ENCODE results near the gene THNSL1.

THNSL1 gene

GRCh38 chr10:25048450-25048849, 32.0 kb downstream of the THNSL1 start:
- in situ Hi-C loops (cut with HindIII; ENCODE audit: low sequenced_read_pairs), result no loop called here
- TF ChIP-seq, protein P1, sequence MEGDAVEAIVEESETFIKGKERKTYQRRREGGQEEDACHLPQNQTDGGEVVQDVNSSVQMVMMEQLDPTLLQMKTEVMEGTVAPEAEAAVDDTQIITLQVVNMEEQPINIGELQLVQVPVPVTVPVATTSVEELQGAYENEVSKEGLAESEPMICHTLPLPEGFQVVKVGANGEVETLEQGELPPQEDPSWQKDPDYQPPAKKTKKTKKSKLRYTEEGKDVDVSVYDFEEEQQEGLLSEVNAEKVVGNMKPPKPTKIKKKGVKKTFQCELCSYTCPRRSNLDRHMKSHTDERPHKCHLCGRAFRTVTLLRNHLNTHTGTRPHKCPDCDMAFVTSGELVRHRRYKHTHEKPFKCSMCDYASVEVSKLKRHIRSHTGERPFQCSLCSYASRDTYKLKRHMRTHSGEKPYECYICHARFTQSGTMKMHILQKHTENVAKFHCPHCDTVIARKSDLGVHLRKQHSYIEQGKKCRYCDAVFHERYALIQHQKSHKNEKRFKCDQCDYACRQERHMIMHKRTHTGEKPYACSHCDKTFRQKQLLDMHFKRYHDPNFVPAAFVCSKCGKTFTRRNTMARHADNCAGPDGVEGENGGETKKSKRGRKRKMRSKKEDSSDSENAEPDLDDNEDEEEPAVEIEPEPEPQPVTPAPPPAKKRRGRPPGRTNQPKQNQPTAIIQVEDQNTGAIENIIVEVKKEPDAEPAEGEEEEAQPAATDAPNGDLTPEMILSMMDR (IDR thresholded peaks at IDR 0.05; ENCODE audit: low read depth, low read length), result no peak
- no peak for DNase-seq (ENCODE audit: low read depth, low spot score)
- no peak overlapping the region for H3K4me3 ChIP-seq (ENCODE audit: low read depth, low read length)

- DNase-seq (ENCODE audit: low read depth, low spot score), result no peak
- H3K4me3 ChIP-seq (ENCODE audit: low read depth, low read length), result no peak overlapping the region
- TF ChIP-seq, protein P1 (IDR thresholded peaks at IDR 0.05; ENCODE audit: low read depth, low read length), result no peak
- in situ Hi-C loops (cut with HindIII; ENCODE audit: low sequenced_read_pairs), result no loop called here
Observed at GRCh38 chr10:25049966-25050365, 33.6 kb downstream of the THNSL1 start.

GRCh38 chr10:25050402-25050801, 34.0 kb downstream of the THNSL1 start:
- H3K4me3 ChIP-seq (ENCODE audit: low read depth, low read length), result no peak overlapping the region
- in situ Hi-C loops (cut with HindIII; ENCODE audit: low sequenced_read_pairs), result no loop called here
- no peak for DNase-seq (ENCODE audit: low read depth, low spot score)
- TF ChIP-seq, protein P1 (IDR thresholded peaks at IDR 0.05; ENCODE audit: low read depth, low read length), result no peak

GRCh38 chr10:25052012-25052411, 35.6 kb downstream of the THNSL1 start:
- H3K4me3 ChIP-seq (ENCODE audit: low read depth, low read length), result no peak overlapping the region
- DNase-seq (ENCODE audit: low read depth, low spot score), result no peak

DNA sequence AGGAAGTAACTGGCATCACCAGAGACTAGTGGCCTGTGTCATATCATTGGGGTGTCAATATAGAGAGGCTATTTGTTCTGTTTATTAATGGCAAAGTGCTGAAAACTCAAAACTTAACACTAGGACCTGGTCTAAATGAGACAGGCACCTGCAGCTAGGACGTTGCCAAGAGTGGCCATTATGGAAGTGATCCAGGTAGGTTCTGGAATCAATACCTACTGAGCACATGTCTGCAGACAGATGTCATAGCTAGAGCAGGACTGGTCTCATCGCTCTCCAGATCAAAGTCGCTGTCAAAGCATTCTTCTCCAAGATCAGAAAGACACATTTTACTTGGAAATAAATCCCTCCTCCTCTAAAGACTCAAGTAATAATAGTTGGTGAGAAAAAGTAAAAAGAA, 40.3 kb downstream of the THNSL1 start:
- TF ChIP-seq, protein P1 (IDR thresholded peaks at IDR 0.05; ENCODE audit: low read depth, low read length), result no peak
- in situ Hi-C loops (cut with HindIII; ENCODE audit: low sequenced_read_pairs), result no loop called here
- H3K4me3 ChIP-seq (ENCODE audit: low read depth, low read length), result no peak overlapping the region
- DNase-seq (ENCODE audit: low read depth, low spot score), result no peak

More at GRCh38 chr10:25052012-25052411, 35.6 kb downstream of the THNSL1 start:
- TF ChIP-seq, protein P1 (IDR thresholded peaks at IDR 0.05; ENCODE audit: low read depth, low read length), result no peak
- in situ Hi-C loops (cut with HindIII; ENCODE audit: low sequenced_read_pairs), result no loop called here

DNA sequence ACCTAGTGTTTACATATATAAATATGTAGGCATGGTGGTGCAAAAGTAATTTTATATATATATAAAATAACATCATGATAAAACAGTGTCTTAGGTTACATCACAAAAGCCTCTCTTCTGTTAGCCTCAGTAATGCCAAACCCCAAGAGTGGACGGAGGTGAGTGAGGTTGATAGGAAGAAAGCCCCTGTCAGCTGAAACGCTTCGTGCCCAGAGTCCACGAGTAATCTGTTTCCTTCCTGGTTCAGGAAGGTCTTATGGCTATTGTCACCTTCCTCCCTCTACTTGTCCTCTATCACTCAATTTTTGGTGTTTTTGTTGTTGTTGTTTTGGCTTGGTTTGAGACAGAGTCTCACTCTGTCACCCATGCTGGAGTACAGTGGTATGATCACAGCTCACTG, 41.5 kb downstream of the THNSL1 start:
- no peak overlapping the region for H3K4me3 ChIP-seq (ENCODE audit: low read depth, low read length)
- in situ Hi-C loops (cut with HindIII; ENCODE audit: low sequenced_read_pairs), result no loop called here
- no peak for DNase-seq (ENCODE audit: low read depth, low spot score)
- TF ChIP-seq, protein P1 (IDR thresholded peaks at IDR 0.05; ENCODE audit: low read depth, low read length), result no peak

DNA sequence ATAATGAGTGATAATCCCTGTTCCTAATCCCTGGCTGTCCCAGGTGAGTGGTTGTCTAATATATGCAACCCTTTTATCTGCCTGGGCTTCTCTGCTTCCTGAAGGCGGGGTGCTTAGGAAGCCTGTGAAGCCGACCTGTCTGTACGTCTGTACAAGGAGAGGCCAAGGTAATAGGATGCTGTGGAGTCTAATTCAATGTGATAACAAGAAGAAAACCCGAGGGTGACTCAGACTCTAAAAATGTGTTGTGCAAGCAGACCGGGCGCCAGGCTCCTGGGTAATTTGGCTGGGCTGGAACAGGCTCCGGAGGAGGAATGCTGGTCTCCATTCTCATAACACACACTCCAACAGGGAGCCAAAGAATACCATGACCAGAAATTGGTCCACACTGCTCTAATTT, 43.6 kb downstream of the THNSL1 start:
- TF ChIP-seq, protein P1 (IDR thresholded peaks at IDR 0.05; ENCODE audit: low read depth, low read length), result no peak
- peak; percentile 90 for DNase-seq (ENCODE audit: low read depth, low spot score)

More for the DNA sequence above, 43.6 kb downstream of the THNSL1 start:
- in situ Hi-C loops (cut with HindIII; ENCODE audit: low sequenced_read_pairs), result no loop called here
- no peak overlapping the region for H3K4me3 ChIP-seq (ENCODE audit: low read depth, low read length)
